PC-3 (cell line): Measurements from ENCODE around the gene GTF3C2. TPM values are rescaled to one million over a fixed set of nuclear protein-coding genes. Genes with fewer than 3 reads are reported as not detected.
A peak's percentile ranks its signal among the peaks of the same experiment; 100 is the strongest.

Experiments
- ATAC-seq: fragments of 200-7000 bp; cut with Tn5 transposase; 2 replicates; pipeline ENCODE4 v1.9.1; 2020; ENCODE audit warnings: mild to moderate bottlenecking, moderate library complexity
- BruUV-seq: library from RNA; stranded (reverse); fragments of 400-500 nt; replicated peaks from 2 replicates; lab custom pipeline; 2021; lab: Mats Ljungman, UMichigan
- CTCF ChIA-PET: fragments of 300-600 bp; sonication (Branson Sonifier 250); formaldehyde crosslinking; loops from one replicate; lab custom pipeline; 2022; ENCODE audit warnings: antibody characterized with exemption; lab: Charles Lee
- POLR2A ChIA-PET: fragments of 300-600 bp; sonication (Branson Sonifier 250); formaldehyde crosslinking; loops from one replicate; lab custom pipeline; 2022; ENCODE audit warnings: antibody characterized with exemption; ENCODE audit not compliant: unreplicated experiment; lab: Charles Lee
- DNase-seq: peaks from one replicate; pipeline ENCODE4 v3.0.0-alpha.2; 2015
- H2AFZ ChIP-seq: fragments of 300-600 bp; sonication (generic); 2 replicates; pipeline ENCODE4 v1.6.0; 2016; ENCODE audit warnings: antibody characterized with exemption, low read length
- H3F3A ChIP-seq: fragments of 300-600 bp; sonication (generic); one replicate; pipeline ENCODE4 v1.6.0; 2017; ENCODE audit warnings: antibody characterized with exemption, low read length, control low read depth, mild to moderate bottlenecking; ENCODE audit not compliant: unreplicated experiment
- H3K27ac ChIP-seq: fragments of 300-600 bp; sonication (generic); 2 replicates; pipeline ENCODE4 v1.5.1; 2016; ENCODE audit warnings: mild to moderate bottlenecking, low read length
- H3K27me3 ChIP-seq: fragments of 300-600 bp; sonication (generic); 2 replicates; pipeline ENCODE4 v1.6.1; 2016; ENCODE audit warnings: low read length, mixed read lengths
- H3K36me3 ChIP-seq: fragments of 300-600 bp; sonication (generic); 2 replicates; pipeline ENCODE4 v1.6.1; 2016; ENCODE audit warnings: low read depth, mixed run types, low read length, mixed read lengths
- H3K4me1 ChIP-seq: fragments of 300-600 bp; sonication (generic); 2 replicates; pipeline ENCODE4 v1.5.1; 2016; ENCODE audit warnings: low read length; ENCODE audit not compliant: insufficient read depth
- H3K4me2 ChIP-seq: fragments of 300-600 bp; sonication (generic); 2 replicates; pipeline ENCODE4 v1.6.0; 2016; ENCODE audit warnings: low read length
- H3K4me3 ChIP-seq: fragments of 300-600 bp; sonication (generic); 2 replicates; pipeline ENCODE4 v1.5.1; 2016; ENCODE audit warnings: mild to moderate bottlenecking, low read length, mixed read lengths
- H3K79me2 ChIP-seq: fragments of 300-600 bp; sonication (generic); 2 replicates; pipeline ENCODE4 v1.6.1; 2017; ENCODE audit warnings: low read length, mixed read lengths
- H3K9ac ChIP-seq: fragments of 300-600 bp; sonication (generic); 2 replicates; pipeline ENCODE4 v1.6.0; 2016; ENCODE audit warnings: mild to moderate bottlenecking, low read length
- H3K9me2 ChIP-seq: fragments of 300-600 bp; sonication (generic); replicated peaks from 2 replicates; pipeline ENCODE4 v1.6.1; 2016; ENCODE audit warnings: mixed run types, low read length, mixed read lengths
- H3K9me3 ChIP-seq: fragments of 300-600 bp; sonication (generic); 2 replicates; pipeline ENCODE4 v1.6.1; 2016; ENCODE audit warnings: low read length, mixed read lengths
- H4K20me1 ChIP-seq: fragments of 300-600 bp; sonication (generic); 2 replicates; pipeline ENCODE4 v1.6.1; 2016; ENCODE audit warnings: low read length, mixed read lengths
- EZH2 ChIP-seq: fragments of 300-600 bp; sonication (generic); IDR thresholded peaks from one replicate; pipeline ENCODE4 v1.6.1; 2017; ENCODE audit warnings: antibody characterized with exemption, mild to moderate bottlenecking, low read length; ENCODE audit not compliant: unreplicated experiment
- EZH2phosphoT487 ChIP-seq: fragments of 300-600 bp; sonication (generic); IDR thresholded peaks from 2 replicates; pipeline ENCODE4 v1.6.1; 2018; ENCODE audit warnings: mild to moderate bottlenecking, antibody characterized with exemption, low read length, borderline replicate concordance
- intact Hi-C: fragments of 100-400 bp; cut with micrococcal nuclease; formaldehyde crosslinking; loops from 2 replicates; pipeline ENCODE4 v1.9.0; 2023
- total RNA-seq: library from RNA; depleted of rRNA; stranded (reverse); fragments of >200 nt; gene quantifications from 2 replicates; pipeline ENCODE4 v1.2.3, GENCODE V29; 2014
- TF ChIP-seq, protein P1 (sequence below): fragments of 300-600 bp; sonication (generic); conservative IDR thresholded peaks from 2 replicates; pipeline ENCODE4 v1.5.1; 2017; ENCODE audit warnings: antibody characterized with exemption, low read depth, mild to moderate bottlenecking, low read length

GTF3C2 gene
- total RNA-seq, 1 experiment from 2014 or later = 82.2 TPM

DNA sequence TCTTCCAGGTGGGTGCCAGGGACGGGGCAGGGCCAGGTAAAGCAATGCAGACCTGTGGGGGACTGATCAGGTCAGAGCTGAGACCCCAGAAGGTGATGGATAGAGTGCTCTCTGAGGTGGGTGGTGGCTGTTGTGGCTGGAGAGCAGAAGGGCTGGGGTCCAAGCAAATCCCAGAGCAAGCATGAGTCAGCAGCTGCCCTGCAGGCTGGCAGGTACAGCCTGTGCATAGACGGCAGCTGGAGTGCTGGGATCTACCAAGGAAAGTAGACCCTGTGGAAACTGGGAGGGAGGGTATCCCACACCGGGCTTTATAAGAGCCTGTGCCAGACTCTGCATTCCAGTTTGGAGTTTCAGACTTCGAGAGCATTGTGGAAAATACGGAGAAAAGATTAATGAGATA lies 73.7 kb downstream of the GTF3C2 start:
- Histone ChIP-seq H3K4me3 (no peak overlapping the region), H3K4me2 (peak overlapping the region; percentile 32), H2AFZ (peak overlapping the region; percentile 59), H3K4me1 (peaks cover 20% of the 10 kb centered on the region), H3K27ac (0 out of 2 replicates have a peak overlapping the region, but pooled peaks have one; percentile 29), H3K36me3 (no peaks in the 10 kb centered on the region), H4K20me1 (no peaks in the 10 kb centered on the region), H3K27me3 (no peaks in the 10 kb centered on the region), H3K9me2 (no peaks in the 10 kb centered on the region), H3K79me2 (no peaks in the 10 kb centered on the region), H3F3A (no peaks in the 10 kb centered on the region), H3K9me3 (no peaks in the 10 kb centered on the region), H3K9ac (no peak overlapping the region)
- BruUV-seq = no TSS peak
- ChIA-PET CTCF (interaction anchor here (0.5 kb wide), 1 partner anchor 15 kb away, joined by 3 read pairs; no protein-coding TSS in a partner anchor), POLR2A (interaction anchor here (0.6 kb wide), 1 partner anchor 20 kb away, joined by 5 read pairs; no protein-coding TSS in a partner anchor)
- intact Hi-C loops = loop anchor here (5.0 kb wide), 1 partner anchor 71 kb away; the partner anchor contains the start of genes ATRAID and SLC5A6
- TF ChIP-seq EZH2 (no peak), EZH2phosphoT487 (no peak)
- TF ChIP-seq, protein P1, sequence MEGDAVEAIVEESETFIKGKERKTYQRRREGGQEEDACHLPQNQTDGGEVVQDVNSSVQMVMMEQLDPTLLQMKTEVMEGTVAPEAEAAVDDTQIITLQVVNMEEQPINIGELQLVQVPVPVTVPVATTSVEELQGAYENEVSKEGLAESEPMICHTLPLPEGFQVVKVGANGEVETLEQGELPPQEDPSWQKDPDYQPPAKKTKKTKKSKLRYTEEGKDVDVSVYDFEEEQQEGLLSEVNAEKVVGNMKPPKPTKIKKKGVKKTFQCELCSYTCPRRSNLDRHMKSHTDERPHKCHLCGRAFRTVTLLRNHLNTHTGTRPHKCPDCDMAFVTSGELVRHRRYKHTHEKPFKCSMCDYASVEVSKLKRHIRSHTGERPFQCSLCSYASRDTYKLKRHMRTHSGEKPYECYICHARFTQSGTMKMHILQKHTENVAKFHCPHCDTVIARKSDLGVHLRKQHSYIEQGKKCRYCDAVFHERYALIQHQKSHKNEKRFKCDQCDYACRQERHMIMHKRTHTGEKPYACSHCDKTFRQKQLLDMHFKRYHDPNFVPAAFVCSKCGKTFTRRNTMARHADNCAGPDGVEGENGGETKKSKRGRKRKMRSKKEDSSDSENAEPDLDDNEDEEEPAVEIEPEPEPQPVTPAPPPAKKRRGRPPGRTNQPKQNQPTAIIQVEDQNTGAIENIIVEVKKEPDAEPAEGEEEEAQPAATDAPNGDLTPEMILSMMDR = no peak
- peak; percentile 70 for ATAC-seq
- DNase-seq = peak; percentile 53

GRCh38 chr2:27281855-27282559 lies 74.6 kb downstream of the GTF3C2 start, which contains the start of gene TRIM54:
Gene TRIM54, plus strand, starts transcription at chr2:27282429. Its CDS starts 303 bp downstream, at chr2:27282732.
- no peaks in the 10 kb centered on the region for H3K9me2 ChIP-seq
- H3K9ac ChIP-seq = no peak within 1 kb of the TSS
- H3K4me2 ChIP-seq = peak within 1 kb of the TSS; percentile 32
- intact Hi-C loops = loop anchor here (5.0 kb wide), 1 partner anchor 70 kb away; the partner anchor contains the start of genes ATRAID and SLC5A6
- H3K27ac ChIP-seq = peak within 1 kb of the TSS; percentile 29; the same call in 1 of the 2 replicates
- no TSS peak for BruUV-seq
- ChIA-PET POLR2A (interaction anchor here (0.6 kb wide), 1 partner anchor 70 kb away, joined by 3 read pairs; the partner anchor contains the start of genes ATRAID and SLC5A6), CTCF (no interaction called here)
- no peaks in the 10 kb centered on the region for H3K9me3 ChIP-seq
- H3K4me3 ChIP-seq = no peak within 1 kb of the TSS
- TF ChIP-seq, protein P1 = no peak
- no peak for TF ChIP-seq EZH2phosphoT487
- TF ChIP-seq EZH2 = no peak
- H4K20me1 ChIP-seq = no peaks in the 10 kb centered on the region
- no peaks in the 10 kb centered on the region for H3K79me2 ChIP-seq
- H3K36me3 ChIP-seq = no peaks in the 10 kb centered on the region
- H3K4me1 ChIP-seq = peaks cover 20% of the 10 kb centered on the region
- DNase-seq (peak; percentile 49), ATAC-seq (peak; percentile 44)
- H3K27me3 ChIP-seq = no peaks in the 10 kb centered on the region
- peak within 1 kb of the TSS; percentile 59 for H2AFZ ChIP-seq
- no peaks in the 10 kb centered on the region for H3F3A ChIP-seq
